Medulla oblongata (tissue), 1 donor: Measurements from ENCODE around the gene CDC34.
A peak's percentile ranks its signal among the peaks of the same experiment; 100 is the strongest.

Experiments
- DNase-seq: peaks from one replicate; pipeline ENCODE4 v3.0.0-alpha.2; 2015; ENCODE audit errors: extremely low spot score

The CDC34 gene

DNA sequence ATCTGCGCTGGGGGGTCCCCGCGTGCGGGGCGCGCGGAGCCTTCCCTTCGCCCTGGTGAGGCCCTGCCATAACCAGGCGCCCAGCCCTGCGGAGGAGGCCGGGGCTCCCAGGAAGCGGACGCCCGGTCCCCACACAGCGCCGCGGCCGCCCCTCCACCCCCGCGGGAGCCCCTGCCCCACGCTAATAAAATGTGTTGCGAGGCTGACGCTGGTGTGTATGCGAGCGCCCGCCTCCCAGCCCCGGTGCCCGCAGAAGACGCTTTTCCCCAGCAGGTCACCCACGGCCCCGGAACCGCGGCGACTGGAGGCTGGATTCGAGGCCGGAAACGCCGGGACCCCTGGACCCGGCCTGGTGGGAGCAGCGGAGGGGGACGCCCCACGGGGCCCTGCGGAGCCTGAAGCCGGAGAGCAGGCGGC is 12.1 kb upstream of the CDC34 start:
- DNase-seq = no peak

DNA sequence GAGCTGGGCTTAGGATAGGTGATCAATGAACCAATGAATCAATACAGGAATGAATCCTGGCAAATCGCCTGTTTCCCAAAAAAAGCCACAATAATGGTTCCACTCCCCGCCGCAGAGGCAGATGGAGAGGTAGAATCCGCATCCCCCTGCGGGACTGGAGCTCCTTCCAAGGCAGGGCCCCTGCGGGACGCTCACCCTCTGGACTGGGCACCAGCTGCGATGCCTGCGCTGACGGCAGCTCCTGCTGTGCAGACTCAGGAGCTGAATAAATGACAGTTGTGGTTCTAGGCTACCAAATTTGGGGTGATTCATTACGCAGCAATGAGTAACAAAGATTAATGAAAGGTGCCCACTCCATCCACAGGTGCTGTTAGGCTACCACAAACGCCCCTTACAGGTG is 8.8 kb upstream of the CDC34 start:
- DNase-seq = no peak

DNA sequence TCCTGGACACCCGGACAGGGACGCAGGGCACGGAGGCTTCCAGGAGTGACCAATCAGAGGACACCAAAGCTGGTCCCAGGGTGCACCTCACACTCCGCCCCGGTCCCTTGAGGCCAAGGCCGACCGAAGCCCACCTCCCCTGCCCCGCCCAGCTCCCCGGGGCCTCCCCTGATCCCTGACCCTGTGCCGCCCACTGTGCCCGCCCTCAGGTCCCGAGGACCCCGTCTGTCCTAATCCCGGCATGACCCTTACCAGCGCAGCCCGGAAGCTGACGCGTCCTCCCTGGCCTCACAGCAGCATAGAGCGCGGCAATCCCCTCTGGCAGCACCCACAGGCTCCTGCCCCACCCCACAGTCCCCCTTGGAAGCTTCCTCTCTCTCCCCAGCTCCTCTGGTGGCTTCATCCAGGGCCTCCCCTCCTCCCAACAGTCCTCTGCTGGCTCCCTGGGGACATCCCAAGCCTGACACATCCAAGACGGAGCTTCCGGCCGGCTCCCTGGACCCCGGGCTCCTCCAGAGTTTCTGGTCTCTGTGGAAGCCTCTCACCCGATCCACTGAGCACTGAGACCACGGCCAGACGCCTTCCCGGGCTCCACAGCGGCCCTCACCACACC is 7.4 kb upstream of the CDC34 start:
- no peak for DNase-seq

DNA sequence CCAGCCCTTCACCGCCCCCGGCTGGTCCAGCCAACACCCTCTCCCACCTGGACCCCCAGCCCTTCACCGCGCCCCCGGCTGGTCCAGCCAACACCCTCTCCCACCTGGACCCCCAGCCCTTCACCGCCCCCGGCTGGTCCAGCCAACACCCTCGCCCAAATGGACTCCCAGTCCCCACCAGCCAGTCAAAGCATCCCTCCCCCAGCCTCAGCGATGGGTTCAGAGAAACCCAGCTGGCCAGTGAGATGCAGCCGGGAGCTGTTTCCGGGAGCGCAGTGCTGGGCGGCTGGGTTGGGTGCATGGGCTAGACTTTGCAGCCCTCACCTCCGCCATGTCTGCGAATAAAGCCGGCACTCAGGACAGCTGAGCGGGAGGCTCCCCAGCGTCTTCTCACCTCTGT is 6.5 kb upstream of the CDC34 start:
- no peak for DNase-seq

DNA sequence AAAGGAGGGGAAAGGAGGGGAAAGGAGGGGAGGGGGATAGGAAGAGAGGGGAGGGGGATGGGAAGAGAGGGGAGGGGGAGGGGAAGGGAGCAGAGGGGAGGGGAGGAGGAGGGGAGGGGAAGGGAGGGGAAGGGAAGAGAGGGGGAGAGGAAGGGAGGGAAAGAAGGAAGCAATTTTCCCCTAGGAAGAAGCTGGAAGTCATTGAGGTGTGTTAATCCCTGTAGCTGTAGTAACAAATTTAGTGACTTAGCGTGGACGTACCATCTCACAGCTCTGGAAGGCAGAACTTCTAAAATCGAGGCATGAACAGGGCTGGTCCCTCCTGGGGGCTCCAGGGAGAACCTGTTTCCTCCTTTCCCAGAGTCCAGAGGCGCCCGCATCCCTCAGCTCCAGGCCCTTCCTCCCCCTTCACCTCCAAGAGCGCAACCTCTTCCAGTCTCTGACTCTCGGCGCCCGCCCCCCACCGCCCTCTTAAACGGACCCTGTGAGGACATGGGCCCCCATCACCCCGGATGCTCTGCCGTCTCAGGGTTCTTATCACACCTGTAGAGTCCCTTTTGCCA is 5.6 kb upstream of the CDC34 start:
- no peak for DNase-seq

DNA sequence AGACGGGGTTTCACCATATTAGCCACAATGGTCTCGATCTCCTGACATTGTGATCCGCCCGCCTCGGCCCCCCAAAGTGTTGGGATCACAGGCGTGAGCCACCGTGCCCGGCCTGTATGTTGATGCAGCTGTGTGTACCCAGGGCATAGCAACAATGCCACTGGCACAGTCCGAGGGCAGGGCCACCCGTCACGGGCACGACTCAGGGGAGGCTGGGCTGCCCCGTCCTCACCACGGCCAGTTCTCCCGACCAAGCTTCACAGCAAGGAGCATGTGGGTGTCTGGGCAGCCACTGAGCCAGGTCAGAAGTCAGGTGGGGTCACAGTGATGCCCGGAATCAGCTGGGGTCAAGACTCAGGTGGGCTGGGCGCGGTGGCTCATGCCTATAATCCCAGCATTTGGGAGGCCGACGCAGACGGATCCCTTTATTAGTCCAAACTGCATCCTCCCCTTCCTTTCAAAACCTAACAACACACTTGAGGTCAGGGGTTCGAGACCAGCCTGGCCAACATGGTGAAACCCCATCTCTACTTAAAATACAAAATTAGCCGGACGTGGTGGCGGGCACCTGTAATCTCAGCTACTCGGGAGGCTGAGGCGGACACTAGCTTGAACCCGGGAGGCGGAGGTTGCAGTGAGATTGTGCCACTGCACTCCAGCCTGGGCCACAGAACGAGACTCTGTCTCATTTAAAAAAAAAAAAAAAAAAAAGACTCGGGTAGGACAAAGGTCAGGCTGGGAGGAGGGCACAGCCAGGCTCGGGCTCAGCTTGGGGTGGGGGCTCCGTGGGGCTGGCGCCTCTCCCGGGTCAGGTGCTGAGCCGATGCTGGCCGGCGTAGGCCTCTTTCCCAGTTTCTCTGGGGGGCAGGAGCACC is 1.2 kb upstream of the CDC34 start:
- no peak for DNase-seq

DNA sequence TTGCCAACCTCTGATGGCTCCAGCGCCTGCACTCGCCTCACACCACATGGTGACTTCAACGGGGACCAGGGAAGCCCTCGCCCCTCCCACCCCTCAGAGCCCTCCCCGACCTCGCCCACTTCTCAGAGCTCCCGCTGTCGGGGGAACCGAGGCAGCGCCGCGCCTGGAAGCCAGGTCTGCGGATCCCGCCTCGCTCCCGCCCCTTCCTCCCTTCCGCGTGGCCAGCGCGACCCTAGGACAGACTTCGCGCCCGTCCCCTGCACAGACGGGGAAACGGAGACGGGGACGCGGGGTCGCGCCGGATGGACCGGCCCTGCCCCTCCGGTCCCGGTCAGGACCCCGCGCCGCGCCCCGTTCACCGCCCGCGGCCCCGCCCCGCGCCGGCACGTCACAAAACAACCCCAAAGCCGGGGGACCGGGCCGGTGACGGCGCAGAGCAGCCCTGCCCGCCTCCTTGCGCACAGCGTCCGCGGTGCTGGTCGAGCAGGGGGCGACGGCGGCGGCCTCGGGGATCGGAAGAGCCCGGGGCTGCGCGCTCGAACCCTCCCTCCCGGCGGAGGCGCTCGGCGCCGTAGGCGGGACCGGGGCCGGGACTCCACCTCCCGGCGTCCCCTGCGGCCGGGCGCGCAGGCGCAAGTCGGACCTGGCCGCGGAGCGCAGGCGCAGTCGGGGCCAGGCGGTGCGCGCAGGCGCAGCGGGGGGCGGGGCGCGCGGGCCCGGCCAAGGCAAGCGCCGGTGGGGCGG is 379 bp upstream of the CDC34 start:
- DNase-seq = peak; percentile 80

DNA sequence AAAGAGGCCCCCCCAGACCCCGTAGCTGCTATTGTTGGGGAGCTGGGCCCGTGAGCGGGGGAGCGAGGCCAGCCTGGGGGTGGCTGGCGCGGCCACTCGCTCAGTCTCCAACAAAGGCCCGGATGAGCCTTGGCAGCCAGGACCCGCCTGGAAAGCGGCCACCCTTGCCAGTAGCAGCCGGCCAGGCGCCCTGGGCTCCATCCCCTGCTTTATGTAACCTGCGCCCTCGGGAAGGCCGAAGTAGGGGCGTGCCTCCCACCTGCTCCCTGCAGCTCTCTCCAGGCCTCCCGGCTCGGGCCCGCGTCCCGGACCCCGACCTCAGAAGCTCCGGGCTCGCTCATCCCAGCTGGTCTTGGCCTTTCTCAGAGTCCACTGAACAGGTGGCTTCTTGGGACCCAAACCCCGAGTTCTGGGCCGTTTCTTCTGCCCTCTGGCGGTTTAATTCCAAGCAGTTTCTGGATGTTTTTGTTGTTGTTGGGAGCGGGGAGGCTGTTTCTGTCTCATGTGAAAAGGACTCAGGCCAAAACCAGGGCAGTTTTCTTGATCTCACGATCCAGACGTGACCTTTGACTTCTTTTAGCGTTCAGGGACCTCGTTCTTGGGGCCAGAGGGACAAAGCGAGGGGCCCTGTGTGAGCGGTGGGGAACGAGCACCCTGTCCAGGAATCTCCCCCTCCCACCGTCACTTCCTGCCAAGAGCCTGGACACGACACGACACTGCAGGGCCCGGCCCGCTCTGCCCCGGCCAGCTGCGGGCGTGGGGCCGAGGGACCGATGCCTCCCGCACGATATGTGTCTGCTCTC is 1.2 kb downstream of the CDC34 start:
- peak; percentile 84 for DNase-seq

DNA sequence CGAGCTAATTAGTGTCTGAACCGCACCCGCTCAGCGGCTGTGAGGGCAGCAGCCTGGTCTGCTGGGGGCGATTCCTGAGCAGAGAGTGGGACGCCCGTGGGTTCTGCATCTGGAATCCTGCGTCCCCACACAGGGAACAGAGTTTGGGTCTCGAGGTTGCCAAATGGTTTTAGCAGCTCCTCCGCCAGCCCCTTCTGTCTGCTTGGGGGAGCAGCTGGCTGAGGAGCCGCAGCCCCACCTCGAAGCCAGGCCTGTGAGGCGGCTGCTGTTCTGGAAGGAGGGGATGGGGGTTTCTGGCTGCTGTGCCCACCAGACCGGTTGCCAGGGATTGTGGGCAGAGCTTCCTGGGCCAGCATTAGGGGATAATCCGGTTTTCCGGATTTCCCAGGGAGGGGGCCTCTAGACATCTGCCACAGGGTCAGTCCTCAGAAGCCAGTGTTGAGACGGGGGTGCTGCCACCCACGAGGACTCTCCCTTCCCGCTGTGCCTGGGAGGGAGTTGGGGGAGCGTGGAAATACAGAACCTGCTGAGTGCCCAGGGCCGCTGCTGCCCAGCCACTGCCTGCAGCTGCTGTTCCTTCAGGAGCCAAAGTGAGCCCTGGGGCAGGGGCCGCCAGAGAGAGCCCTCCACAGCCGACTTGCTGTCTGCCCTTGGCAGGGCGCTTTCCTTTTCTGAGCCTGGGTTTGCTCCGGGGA is 2.0 kb downstream of the CDC34 start:
- no peak for DNase-seq

DNA sequence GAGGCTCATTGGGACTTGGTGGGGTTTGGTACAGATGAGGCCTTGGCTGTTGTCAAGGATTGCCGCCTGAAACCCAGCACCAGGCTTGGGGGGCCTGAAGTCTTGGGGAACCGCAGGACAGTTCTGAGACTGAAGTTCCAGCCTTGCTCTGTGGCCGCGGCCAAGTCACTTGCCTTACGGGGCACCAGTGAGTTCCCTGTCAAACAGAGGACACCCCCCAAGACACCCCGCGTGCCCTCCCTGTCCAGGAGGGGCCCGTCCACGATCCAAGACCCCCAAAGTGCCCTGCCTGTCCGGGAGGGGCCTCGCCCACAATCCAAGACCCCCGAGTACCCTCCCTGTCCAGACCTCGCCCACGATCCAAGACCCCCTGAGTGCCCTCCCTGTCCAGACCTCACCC is 2.5 kb downstream of the CDC34 start:
- DNase-seq = no peak

DNA sequence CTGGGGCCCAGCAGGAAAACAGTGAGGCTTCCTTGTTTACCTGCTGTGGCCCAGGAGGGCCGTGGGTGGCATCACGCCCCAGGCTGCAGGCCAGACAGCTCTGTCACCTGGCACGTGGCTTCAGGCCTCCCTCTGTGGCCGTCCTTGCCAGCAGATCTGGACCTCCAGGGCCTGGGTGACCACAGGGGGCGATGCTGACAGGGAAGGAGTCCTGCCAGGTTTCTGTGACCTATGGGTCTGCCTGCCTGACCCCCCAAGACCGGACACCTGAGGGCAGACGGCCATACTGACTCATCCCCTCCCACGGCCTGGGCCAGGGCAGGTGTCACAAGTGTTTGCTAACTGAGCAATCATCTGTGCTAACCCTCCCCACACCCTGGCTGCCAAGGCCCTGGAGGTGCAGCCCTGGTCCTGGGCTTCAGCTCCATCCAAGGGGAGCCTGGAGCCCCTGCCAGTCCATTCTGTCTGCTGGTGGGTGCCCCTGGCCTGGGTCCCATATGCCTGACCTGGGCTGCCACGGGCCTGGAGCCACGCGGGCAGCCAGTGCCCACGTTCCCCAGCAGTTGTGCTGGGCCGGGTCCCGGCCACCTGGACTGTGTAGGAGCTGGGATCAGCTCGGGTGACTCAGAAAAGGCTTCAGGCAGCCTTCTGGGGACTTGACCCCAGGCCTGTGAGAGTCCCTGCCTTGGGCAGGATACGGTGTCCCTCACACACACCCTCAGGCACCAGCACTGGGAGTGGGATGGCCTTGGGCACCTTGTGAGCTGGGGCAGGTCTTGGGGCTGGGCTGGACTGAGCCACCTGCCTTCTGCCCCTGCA is 3.7 kb downstream of the CDC34 start:
- no peak for DNase-seq

DNA sequence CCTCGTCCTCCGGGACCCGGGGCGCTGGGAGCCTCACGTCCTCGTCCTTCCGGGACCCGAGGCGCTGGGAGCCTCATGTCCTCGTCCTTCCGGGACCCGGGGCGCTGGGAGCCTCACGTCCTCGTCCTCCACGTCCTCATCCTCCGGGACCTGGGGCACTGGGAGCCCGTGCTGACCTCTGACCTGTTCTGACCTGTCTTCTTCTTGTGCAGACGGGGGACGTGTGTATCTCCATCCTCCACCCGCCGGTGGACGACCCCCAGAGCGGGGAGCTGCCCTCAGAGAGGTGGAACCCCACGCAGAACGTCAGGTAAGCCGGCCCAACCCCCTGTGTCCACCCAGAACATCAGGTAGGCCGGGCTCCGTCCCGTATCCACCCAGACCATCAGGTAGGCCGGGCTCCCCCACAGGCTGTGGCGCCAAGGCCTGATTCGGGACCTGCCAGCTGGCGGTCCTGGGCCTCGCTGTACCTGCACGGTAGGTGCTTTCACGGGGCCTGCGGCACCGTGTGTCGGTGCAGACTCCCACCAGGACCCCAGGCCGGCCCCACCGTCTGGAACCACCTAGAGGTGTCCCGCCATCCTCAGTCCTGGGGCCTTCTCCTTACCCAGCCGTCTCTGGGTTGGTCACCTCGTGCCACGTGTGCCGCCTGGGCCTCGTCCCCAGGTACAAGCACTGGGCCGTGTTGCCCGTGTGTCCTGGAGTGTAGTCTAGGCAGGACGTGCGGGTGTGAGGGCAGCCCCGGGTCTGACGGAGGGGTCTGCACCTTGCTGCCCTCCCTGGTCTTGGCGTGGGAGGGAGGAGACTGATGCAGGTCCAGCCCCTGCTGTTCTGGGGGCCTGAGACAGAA is 4.7 kb downstream of the CDC34 start:
- no peak for DNase-seq

DNA sequence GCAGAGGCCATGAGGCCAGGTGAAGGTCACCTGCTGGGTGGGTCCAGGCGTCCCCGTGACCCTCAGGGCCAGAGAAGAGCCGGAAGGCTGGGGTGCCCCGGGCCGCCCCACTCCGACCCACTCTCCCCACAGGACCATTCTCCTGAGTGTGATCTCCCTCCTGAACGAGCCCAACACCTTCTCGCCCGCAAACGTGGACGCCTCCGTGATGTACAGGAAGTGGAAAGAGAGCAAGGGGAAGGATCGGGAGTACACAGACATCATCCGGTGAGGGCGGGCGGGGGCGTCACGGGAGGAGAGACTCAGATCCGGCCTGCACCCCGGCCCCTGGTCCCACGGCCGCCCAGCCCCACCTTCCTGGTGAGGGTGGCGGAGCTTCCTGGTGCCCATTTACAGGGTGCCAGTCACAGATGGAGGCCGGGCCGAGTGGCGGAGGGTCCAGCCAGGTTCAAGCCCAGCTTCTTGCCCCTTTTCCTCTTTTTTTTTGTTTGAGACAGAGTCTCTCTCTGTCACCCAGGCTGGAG is 5.4 kb downstream of the CDC34 start:
- DNase-seq = no peak

DNA sequence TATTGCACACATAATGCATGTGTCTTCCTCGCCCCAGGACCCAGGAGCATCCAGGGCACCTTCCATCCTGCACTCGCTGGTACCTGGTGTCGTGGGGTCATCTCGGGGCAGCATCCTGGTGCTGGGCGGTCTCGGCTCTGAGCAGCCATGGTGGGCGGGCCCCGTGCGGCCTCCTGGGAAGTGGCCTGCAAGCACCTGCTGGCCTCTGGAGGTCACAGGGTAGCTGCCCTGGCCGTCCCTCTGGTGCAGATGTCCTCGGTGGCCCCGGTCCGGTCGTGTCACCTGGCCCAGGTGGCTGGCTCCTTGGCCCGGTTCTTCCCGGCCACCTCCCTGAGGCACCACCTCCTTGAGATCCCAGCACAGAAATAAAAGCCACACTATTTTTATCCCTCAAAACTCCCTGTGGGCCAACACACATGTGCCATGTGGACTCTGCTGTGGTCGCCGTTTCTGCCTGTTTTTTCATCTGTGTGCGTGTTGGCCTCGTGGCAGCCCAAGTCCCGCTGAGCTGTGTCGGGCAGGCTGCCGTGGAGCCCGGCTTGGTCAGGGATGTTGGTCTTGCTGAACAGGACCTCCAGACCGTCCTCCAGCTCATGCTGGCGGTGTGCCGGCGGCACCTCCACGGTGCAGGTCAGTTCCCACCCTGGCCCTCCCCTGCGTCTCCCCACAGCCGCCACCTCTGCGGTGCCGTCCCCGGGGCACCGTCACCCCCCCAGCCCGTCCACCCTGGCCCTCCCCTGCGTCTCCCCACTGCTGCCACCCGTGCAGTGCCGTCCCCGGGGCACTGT is 7.3 kb downstream of the CDC34 start:
- no peak for DNase-seq

DNA sequence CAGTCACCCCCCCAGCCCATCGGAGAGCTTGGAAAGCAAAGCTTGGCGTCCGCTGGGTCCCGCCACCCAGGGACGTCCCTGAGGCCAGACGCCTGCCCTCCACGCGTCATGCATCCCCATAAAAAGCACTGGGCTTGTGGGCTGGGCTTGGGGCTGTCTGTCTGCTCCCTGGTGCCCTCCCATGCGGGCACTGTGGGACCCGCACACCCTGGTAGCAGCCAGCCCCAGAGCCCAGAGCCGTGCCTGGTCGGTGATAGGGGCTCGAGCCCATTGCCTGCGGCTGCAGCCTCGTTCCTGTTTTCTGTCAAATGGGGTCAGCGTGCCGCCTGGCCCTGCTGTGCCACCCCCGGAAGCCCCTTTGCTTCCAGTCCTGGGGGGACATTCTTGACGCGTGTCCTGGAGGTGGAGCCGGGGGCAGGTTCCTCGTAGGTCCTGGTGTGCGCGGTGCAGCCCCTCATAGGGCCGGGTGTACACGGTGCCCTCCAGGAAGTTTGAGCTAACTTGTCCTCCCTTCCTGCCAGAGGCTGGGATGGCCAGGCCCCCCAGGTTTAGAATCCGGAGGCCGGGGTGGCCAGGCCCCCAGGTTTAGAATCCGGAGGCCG is 8.0 kb downstream of the CDC34 start:
- no peak for DNase-seq

DNA sequence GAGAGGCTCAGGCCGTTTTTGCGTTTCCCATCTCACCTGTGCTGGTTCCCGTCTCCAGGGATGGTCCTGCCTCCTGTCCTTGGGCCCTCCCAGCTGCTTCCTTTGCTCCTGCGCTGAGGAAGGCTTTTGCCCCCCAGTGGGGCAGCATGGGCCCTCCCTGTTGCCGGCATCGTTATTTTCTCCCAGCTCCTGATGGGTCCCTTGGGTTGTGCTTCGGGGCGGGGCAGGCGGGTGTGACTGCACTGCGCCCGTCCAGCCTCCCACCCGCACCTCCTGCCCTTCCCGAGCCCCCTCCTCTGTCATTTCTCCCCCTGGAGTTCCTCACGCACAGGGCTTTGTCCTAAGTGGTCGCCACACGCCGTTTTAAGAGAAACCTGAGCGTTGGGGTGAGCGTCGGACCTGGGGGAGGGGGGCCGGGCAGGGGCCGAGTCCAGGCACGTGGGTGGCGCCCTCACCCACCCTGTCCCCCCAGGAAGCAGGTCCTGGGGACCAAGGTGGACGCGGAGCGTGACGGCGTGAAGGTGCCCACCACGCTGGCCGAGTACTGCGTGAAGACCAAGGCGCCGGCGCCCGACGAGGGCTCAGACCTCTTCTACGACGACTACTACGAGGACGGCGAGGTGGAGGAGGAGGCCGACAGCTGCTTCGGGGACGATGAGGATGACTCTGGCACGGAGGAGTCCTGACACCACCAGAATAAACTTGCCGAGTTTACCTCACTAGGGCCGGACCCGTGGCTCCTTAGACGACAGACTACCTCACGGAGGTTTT is 9.5 kb downstream of the CDC34 start:
- DNase-seq = no peak

DNA sequence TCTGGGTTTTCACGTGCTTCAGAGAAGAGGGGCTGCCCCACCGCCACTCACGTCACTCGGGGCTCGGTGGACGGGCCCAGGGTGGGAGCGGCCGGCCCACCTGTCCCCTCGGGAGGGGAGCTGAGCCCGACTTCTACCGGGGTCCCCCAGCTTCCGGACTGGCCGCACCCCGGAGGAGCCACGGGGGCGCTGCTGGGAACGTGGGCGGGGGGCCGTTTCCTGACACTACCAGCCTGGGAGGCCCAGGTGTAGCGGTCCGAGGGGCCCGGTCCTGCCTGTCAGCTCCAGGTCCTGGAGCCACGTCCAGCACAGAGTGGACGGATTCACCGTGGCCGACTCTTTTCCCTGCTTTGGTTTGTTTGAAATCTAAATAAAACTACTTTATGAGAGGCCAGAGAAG is 10.1 kb downstream of the CDC34 start:
- no peak for DNase-seq
